T-helper 2 cell treated with Interferon-gamma antibody and Interleukin-4, amounts not matched to agents 5 μg/mL and 100 μg/mL, for 36 hours (primary cell): ENCODE measurements around the gene DOCK1.

Experiments used
- DNase-seq: peaks from one replicate; pipeline ENCODE4 v3.0.0; 2021; ENCODE audit warnings: low spot score
- H3K27ac Mint-ChIP-seq: one replicate; pipeline ENCODE4 v1.8.0; 2021; ENCODE audit warnings: mild to moderate bottlenecking, mixed read lengths
- H3K27me3 Mint-ChIP-seq: one replicate; pipeline ENCODE4 v1.8.0; 2021; ENCODE audit warnings: low read depth, mixed read lengths
- H3K36me3 Mint-ChIP-seq: one replicate; pipeline ENCODE4 v1.8.0; 2021; ENCODE audit warnings: low read depth, mixed read lengths
- H3K4me1 Mint-ChIP-seq: one replicate; pipeline ENCODE4 v1.8.0; 2021; ENCODE audit warnings: low read depth, mixed read lengths
- H3K4me3 Mint-ChIP-seq: one replicate; pipeline ENCODE4 v1.8.0; 2022; ENCODE audit warnings: mild to moderate bottlenecking, moderate library complexity, mixed read lengths
- H3K9me3 Mint-ChIP-seq: one replicate; pipeline ENCODE4 v1.8.0; 2021; ENCODE audit warnings: mixed read lengths

Gene DOCK1

DNA sequence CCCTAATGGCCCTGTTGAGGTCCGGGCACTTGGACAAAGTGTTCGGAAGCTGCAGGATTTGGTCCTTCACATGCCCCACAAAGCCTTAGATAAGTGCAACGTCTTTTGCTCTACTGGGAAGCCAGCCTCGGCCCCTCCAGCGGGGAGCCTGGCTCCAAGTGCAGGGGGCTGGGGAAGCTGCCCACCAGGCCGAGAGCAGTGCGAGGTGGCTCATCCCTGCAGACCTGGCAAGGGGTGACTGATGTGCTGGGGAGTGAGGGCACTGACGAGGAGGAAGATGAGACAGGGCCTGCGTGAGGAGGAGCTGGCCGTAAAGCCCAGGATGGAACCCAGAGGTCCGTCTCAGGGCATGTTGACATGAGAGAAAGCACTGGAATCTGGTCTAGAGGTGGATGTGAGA lies 508.1 kb downstream of the DOCK1 start:
- H3K4me3 Mint-ChIP-seq = no peak overlapping the region
- H3K27ac Mint-ChIP-seq = no peak overlapping the region
- no peaks in the 10 kb centered on the region for H3K4me1 Mint-ChIP-seq
- DNase-seq = no peak
- no peaks in the 10 kb centered on the region for H3K27me3 Mint-ChIP-seq
- H3K36me3 Mint-ChIP-seq = no peaks in the 10 kb centered on the region
- no peaks in the 10 kb centered on the region for H3K9me3 Mint-ChIP-seq

DNA sequence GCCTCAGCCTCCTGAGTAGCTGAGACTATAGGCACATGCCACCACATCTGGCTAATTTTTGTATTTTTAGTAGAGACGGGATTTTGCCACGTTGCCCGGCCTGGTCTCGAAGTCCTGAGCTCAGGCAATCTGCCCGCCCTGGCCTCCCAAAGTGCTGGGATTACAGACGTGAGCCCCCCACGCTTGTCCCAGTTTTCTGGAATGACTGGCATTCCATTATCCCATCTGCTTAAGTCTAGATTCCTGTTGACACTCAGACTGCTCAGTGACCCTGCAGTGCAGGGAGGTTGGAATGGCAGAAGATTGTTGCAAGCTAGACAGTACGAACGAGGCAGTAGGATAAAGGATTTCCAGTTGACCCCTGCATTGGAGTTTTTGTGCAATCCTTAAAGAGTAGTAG lies 508.8 kb downstream of the DOCK1 start:
- no peak for DNase-seq
- Mint-ChIP-seq H3K27ac (no peak overlapping the region), H3K27me3 (no peaks in the 10 kb centered on the region), H3K4me1 (no peaks in the 10 kb centered on the region), H3K36me3 (no peaks in the 10 kb centered on the region), H3K9me3 (no peaks in the 10 kb centered on the region), H3K4me3 (no peak overlapping the region)

DNA sequence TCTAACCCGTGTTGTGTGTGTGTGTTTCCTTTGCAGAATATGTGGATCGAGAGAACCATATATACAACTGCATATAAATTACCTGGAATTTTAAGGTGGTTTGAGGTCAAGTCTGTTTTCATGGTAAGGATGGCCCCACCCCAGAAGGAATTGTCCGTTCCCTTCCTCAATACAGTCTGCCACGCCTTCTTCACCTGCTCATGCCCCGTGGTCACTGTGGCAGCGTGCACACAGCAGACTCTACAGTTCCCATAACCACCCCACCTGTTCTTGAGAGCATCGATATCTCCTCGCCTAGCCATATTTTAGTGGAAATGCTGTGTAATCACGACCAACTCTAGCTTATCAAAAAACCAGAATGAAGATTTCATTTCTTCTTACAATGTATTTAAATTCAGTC lies 509.9 kb downstream of the DOCK1 start:
- Mint-ChIP-seq H3K4me1 (no peaks in the 10 kb centered on the region), H3K4me3 (no peak overlapping the region), H3K27me3 (no peaks in the 10 kb centered on the region), H3K36me3 (no peaks in the 10 kb centered on the region), H3K27ac (no peak overlapping the region), H3K9me3 (no peaks in the 10 kb centered on the region)
- no peak for DNase-seq

DNA sequence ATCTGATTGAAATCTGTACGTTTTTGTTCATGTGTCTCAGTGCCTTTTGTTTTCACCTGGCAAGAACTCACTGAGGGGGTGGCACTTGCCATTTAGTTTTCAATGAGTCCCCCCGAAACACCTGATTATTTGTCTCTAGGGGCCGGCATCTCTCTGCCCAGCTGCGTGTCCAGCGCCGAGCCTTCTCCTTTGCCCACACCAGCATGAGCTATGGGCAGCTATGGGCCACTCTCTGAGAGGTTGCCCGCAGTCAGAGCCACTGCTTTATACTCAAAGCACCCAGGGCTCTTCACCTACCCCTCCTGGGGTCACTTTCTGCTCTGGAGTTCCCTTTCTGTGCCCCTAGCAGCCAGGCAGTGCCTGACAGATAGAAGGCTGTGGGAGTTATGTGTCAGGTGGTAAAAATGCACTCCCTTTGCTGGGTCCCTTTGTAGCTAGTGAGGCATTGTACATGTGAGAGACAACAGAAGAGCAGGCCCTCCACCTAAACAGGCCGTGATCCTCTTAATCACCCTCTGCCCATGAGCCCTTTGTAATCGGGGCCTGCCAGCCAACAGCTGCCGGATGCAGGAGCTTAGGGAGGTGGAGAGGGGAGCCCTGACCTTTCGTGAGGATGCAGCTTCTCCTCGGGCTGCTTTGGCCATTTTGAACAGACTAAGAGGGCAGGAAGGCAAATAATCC lies 510.8 kb downstream of the DOCK1 start:
- Mint-ChIP-seq H3K27me3 (no peaks in the 10 kb centered on the region), H3K27ac (no peak overlapping the region), H3K4me3 (no peak overlapping the region), H3K9me3 (no peaks in the 10 kb centered on the region), H3K4me1 (no peaks in the 10 kb centered on the region), H3K36me3 (no peaks in the 10 kb centered on the region)
- DNase-seq = no peak

DNA sequence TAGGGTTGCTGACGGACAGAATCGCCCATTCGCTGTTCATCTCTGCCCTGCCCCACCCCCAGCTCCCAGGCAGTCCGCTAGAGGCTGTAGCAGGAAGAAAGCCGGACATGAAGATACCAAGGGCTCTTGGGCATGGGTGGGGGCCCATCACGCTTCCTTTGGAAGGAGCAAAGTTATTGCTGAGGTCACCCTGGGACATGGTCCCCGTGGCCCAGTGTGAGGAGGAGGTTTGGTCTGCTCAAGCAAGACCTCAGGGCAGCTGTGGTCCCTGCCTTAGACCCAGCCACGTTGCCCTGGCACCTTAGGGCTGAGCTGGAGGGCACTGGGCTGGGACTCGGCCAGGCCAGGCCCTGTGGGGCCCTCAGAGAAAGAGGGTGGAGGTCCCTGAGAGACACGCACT lies 511.8 kb downstream of the DOCK1 start:
- Mint-ChIP-seq H3K4me1 (no peaks in the 10 kb centered on the region), H3K36me3 (no peaks in the 10 kb centered on the region), H3K9me3 (no peaks in the 10 kb centered on the region), H3K27ac (no peak overlapping the region), H3K27me3 (no peaks in the 10 kb centered on the region), H3K4me3 (no peak overlapping the region)
- no peak for DNase-seq

- no peaks in the 10 kb centered on the region for H3K4me1 Mint-ChIP-seq
- H3K9me3 Mint-ChIP-seq = no peaks in the 10 kb centered on the region
- H3K36me3 Mint-ChIP-seq = no peaks in the 10 kb centered on the region
- H3K27ac Mint-ChIP-seq = no peak overlapping the region
- H3K4me3 Mint-ChIP-seq = no peak overlapping the region
- no peak for DNase-seq
- no peaks in the 10 kb centered on the region for H3K27me3 Mint-ChIP-seq
Measured at GRCh38 chr10:127417686-127418401, 512.6 kb downstream of the DOCK1 start.

DNA sequence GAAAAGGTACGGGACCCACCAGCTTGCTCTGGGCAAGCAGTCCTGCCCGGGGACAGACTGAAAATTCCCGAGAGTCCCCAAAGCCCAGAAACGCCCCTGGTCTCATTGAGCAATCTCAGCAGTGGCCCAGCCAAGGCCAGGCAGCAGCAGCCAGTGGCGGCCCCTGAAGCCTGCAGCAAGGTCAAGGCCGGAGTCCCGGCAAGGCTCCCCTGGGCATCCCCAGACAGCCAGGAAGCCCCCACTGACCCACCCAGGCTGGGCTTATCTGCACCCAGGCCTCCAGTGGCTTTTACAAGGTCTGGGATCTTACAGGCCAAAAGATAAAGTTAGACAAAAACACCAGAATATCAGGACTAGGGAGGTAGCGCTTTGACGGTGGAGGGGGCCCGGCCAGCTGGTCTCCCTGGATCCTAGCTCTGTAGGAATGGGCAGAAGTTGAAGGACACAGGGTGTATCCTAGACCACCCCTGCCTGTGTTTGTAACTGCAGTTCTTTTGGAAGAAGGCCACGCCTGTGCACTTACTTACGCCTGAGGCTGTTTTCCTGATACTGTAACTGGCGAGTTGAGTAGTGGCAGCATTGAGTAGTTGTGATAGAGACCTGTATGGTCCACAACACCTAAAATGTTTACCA lies 513.4 kb downstream of the DOCK1 start:
- no peaks in the 10 kb centered on the region for H3K4me1 Mint-ChIP-seq
- no peaks in the 10 kb centered on the region for H3K9me3 Mint-ChIP-seq
- no peaks in the 10 kb centered on the region for H3K36me3 Mint-ChIP-seq
- no peaks in the 10 kb centered on the region for H3K27me3 Mint-ChIP-seq
- DNase-seq = no peak
- no peak overlapping the region for H3K4me3 Mint-ChIP-seq
- H3K27ac Mint-ChIP-seq = no peak overlapping the region

- H3K27ac Mint-ChIP-seq = no peak overlapping the region
- DNase-seq = no peak
- H3K4me1 Mint-ChIP-seq = no peaks in the 10 kb centered on the region
- H3K4me3 Mint-ChIP-seq = no peak overlapping the region
- no peaks in the 10 kb centered on the region for H3K9me3 Mint-ChIP-seq
- H3K36me3 Mint-ChIP-seq = no peaks in the 10 kb centered on the region
- H3K27me3 Mint-ChIP-seq = no peaks in the 10 kb centered on the region
Measured at GRCh38 chr10:127420138-127420684, 515.0 kb downstream of the DOCK1 start.

DNA sequence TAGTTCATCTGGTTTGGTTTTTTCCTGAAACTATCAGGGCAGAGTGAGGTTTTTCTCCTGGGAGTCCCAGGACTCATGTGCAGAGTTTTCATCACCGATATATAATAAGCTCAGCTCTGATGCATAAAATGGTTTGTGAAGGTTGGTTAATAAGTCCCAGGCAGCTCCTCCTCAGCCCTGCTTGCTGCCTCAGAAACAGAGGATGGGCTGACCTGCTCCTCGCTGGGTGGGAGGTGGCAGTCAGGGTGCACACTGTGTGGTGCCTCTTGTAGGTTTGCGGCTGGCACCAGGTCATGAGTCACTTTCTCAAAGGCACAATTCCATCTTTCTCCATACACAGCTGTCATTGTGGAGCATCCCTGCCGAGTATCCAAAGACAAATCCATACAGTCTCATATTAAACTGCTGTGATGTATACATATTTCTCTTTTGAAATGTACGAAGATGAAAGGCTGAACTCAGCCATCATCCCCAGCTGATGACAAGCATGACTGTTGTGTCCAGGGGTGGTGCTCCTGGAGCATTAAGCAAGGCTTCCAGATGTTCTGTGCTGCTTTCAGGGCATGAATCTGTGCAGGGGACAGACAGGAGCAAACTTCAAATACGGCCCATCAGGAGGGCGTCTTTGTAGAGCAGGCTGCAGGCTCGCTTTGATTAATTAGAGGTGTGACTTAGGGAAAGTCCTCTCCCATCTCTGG lies 518.1 kb downstream of the DOCK1 start:
- H3K27ac Mint-ChIP-seq = no peak overlapping the region
- no peak overlapping the region for H3K4me3 Mint-ChIP-seq
- no peaks in the 10 kb centered on the region for H3K36me3 Mint-ChIP-seq
- no peaks in the 10 kb centered on the region for H3K27me3 Mint-ChIP-seq
- no peaks in the 10 kb centered on the region for H3K9me3 Mint-ChIP-seq
- no peak for DNase-seq
- H3K4me1 Mint-ChIP-seq = no peaks in the 10 kb centered on the region

DNA sequence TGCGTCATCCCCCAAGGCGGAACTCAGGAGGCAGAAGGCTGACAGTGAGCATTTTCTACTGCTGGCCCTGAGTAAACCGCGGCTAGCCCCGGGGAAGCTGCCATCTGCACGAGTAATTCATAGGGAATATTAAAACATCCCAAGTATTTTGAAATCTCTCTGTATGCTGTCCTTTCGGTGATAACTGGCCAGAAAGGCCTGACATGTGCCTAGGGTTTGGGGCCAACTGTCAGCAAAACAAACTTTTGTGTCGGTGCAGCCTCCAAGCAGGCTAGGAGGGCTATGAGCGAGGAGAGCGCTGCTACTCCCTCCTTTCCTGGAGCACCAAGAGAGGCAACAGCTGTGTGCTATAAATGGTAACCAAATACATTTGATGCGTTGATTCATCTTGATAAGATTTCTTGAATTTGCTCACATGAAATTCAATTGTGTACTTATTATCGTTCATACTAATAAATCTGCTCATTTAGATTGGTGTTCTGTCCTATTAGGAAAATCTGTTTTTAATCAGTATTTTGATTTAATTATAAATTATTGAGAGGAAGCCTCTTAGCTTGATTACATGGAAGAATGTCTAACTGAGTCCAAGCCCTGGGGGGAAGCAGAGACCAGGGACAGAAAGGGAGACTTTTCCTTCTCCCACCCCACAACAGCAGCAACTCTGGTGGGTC lies 519.5 kb downstream of the DOCK1 start:
- Mint-ChIP-seq H3K36me3 (no peaks in the 10 kb centered on the region), H3K4me3 (no peak overlapping the region), H3K4me1 (no peaks in the 10 kb centered on the region), H3K9me3 (no peaks in the 10 kb centered on the region), H3K27ac (no peak overlapping the region), H3K27me3 (no peaks in the 10 kb centered on the region)
- DNase-seq = no peak

- H3K27ac Mint-ChIP-seq = no peak overlapping the region
- H3K36me3 Mint-ChIP-seq = no peaks in the 10 kb centered on the region
- no peaks in the 10 kb centered on the region for H3K27me3 Mint-ChIP-seq
- H3K9me3 Mint-ChIP-seq = no peaks in the 10 kb centered on the region
- H3K4me1 Mint-ChIP-seq = no peaks in the 10 kb centered on the region
- DNase-seq = no peak
- no peak overlapping the region for H3K4me3 Mint-ChIP-seq
Measured at GRCh38 chr10:127426746-127427145, 521.5 kb downstream of the DOCK1 start.

DNA sequence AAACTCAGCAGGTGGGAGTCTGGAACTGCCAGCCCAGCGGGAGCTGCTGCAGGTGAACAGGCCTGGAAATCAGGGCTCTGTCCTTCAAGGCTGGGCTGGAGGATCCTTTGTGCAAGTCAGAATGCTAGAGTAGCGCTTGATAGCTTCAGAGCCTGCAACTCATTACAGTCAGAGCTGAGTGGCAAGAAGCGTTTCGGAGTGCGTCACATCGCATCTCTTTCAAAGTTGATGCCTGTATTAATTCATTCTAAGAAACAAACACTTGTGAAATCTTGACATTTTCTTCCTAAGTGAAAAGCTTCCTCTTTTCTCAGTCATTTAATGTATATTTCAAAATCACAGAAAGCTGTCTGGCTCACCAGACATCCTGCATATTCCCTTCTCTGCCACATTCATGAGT lies 522.7 kb downstream of the DOCK1 start:
- Mint-ChIP-seq H3K4me3 (no peak overlapping the region), H3K36me3 (no peaks in the 10 kb centered on the region), H3K4me1 (no peaks in the 10 kb centered on the region), H3K27ac (no peak overlapping the region), H3K9me3 (no peaks in the 10 kb centered on the region), H3K27me3 (no peaks in the 10 kb centered on the region)
- DNase-seq = no peak

DNA sequence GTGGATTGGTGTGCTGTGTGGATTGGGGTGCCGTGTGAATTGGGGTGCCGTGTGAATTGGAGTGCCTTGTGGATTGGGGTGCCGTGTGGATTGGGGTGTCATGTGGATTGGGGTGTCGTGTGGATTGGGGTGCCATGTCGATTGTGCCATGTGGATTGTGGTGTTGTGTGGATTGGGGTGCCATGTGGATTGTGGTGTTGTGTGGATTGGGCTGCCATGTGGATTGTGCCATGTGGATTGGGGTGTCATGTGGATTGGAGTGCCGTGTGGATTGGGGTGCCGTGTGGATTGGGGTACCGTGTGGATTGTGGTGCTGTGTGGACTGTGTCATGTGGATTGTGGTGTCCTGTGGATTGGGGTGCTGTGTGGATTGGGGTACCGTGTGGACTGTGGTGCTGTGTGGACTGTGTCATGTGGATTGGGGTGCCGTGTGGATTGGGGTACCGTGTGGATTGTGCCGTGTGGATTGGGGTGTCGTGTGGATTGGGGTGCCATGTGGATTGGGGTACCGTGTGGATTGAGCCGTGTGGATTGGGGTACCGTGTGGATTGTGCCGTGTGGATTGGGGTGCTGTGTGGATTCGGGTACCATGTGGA lies 523.3 kb downstream of the DOCK1 start:
- Mint-ChIP-seq H3K4me1 (no peaks in the 10 kb centered on the region), H3K9me3 (no peaks in the 10 kb centered on the region), H3K27ac (no peak overlapping the region), H3K4me3 (no peak overlapping the region), H3K27me3 (no peaks in the 10 kb centered on the region), H3K36me3 (no peaks in the 10 kb centered on the region)
- no peak for DNase-seq
